Stimulated activated CD8-positive, alpha-beta memory T cell treated with anti-CD3 and anti-CD28 coated beads, Interleukin-15, amount 100 ng/mL, for 24 hours (primary cell): ENCODE measurements around the gene YWHAE.
"Not testable (repeated sequence)": the region's sequence is repeated elsewhere in the genome, so short reads cannot be mapped to it uniquely, and the experiment has no call there.

Experiments used
- DNase-seq: peaks from one replicate; pipeline ENCODE4 v3.0.0-alpha.2; 2020; ENCODE audit warnings: low read depth

The YWHAE gene

GRCh38 chr17:1373707-1374237 lies 26.2 kb downstream of the YWHAE start:
- DNase-seq: no peak

GRCh38 chr17:1372618-1373017 lies 27.4 kb downstream of the YWHAE start:
- DNase-seq: no peak

- DNase-seq: no peak
Measured at GRCh38 chr17:1371893-1372590, 28.0 kb downstream of the YWHAE start.

- DNase-seq: no peak
Measured at GRCh38 chr17:1368588-1368987, 31.4 kb downstream of the YWHAE start.

GRCh38 chr17:1367351-1367745 lies 32.7 kb downstream of the YWHAE start:
- DNase-seq: no peak

- no peak for DNase-seq
Measured at GRCh38 chr17:1366234-1366633, 33.8 kb downstream of the YWHAE start.

- DNase-seq: no peak
Measured at GRCh38 chr17:1365445-1366039, 34.5 kb downstream of the YWHAE start.

GRCh38 chr17:1362964-1363363 lies 37.1 kb downstream of the YWHAE start:
- DNase-seq: no peak

- DNase-seq: no peak
Measured at GRCh38 chr17:1362065-1362848, 37.8 kb downstream of the YWHAE start.

- DNase-seq: no peak
Measured at GRCh38 chr17:1360975-1361374, 39.0 kb downstream of the YWHAE start.

- not testable (repeated sequence) for DNase-seq
Measured at GRCh38 chr17:1360315-1360714, 39.7 kb downstream of the YWHAE start.

- DNase-seq: no peak
Measured at GRCh38 chr17:1354030-1354429, 46.0 kb downstream of the YWHAE start.

- not testable (repeated sequence) for DNase-seq
Measured at GRCh38 chr17:1352530-1352929, 47.5 kb downstream of the YWHAE start.

GRCh38 chr17:1351971-1352370 lies 48.1 kb downstream of the YWHAE start:
- no peak for DNase-seq

- no peak for DNase-seq
Measured at GRCh38 chr17:1351275-1351674, 48.7 kb downstream of the YWHAE start.

GRCh38 chr17:1347589-1348323 lies 52.3 kb downstream of the YWHAE start:
- DNase-seq: no peak

- DNase-seq: no peak
Measured at GRCh38 chr17:1344521-1344920, 55.5 kb downstream of the YWHAE start.

GRCh38 chr17:1343554-1343953 lies 56.5 kb downstream of the YWHAE start:
- no peak for DNase-seq

GRCh38 chr17:1340371-1340770 lies 59.7 kb downstream of the YWHAE start:
- DNase-seq: no peak

- DNase-seq: no peak
Measured at GRCh38 chr17:1331708-1332107, 68.3 kb downstream of the YWHAE start.

GRCh38 chr17:1329745-1330343 lies 70.2 kb downstream of the YWHAE start:
- DNase-seq: no peak

- no peak for DNase-seq
Measured at GRCh38 chr17:1328437-1328836, 71.6 kb downstream of the YWHAE start.
